IMR-90 (cell line): ENCODE data around the gene NEGR1. TPM values are rescaled to one million over a fixed set of nuclear protein-coding genes. Genes with fewer than 3 reads are reported as not detected.

Experiments
- ATAC-seq: fragments of 200-7000 bp; cut with Tn5 transposase; 2 replicates; pipeline ENCODE4 v1.9.1; 2020; ENCODE audit warnings: low read depth, mild to moderate bottlenecking, moderate library complexity
- BruUV-seq: library from RNA; stranded (reverse); fragments of 400-500 nt; replicated peaks from 2 replicates; lab custom pipeline; 2021; lab: Mats Ljungman, UMichigan
- CTCF ChIA-PET: fragments of 300-600 bp; formaldehyde crosslinking; extraction: SDS; loops from one replicate; lab custom pipeline; 2021; ENCODE audit warnings: antibody characterized with exemption; lab: Yijun Ruan, JAX
- POLR2A ChIA-PET: fragments of 300-600 bp; sonication (Branson Sonifier 250); formaldehyde crosslinking; loops from one replicate; lab custom pipeline; 2022; ENCODE audit warnings: antibody characterized with exemption; ENCODE audit not compliant: unreplicated experiment; lab: Charles Lee
- DNase-seq: peaks from one replicate; pipeline ENCODE4 v3.0.0; 2013
- H2AFZ ChIP-seq: replicated peaks from 2 replicates; pipeline ENCODE3; 2013; ENCODE audit warnings: low read length, mild to moderate bottlenecking; ENCODE audit not compliant: poor library complexity
- H2AK5ac ChIP-seq: 2 replicates; pipeline ENCODE4 v1.6.1; 2013; ENCODE audit warnings: low read depth, low read length, inconsistent platforms
- H2AK9ac ChIP-seq: replicated peaks from 2 replicates; pipeline ENCODE3; 2013; ENCODE audit warnings: mild to moderate bottlenecking, low read depth, low read length, moderate library complexity; ENCODE audit not compliant: poor library complexity
- H2BK120ac ChIP-seq: 2 replicates; pipeline ENCODE4 v1.6.1; 2013; ENCODE audit warnings: low read depth, low read length, inconsistent platforms
- H2BK15ac ChIP-seq: 3 replicates; pipeline ENCODE4 v1.6.1; 2013; ENCODE audit warnings: low read depth, low read length, inconsistent platforms
- H2BK20ac ChIP-seq: 2 replicates; pipeline ENCODE4 v1.6.1; 2013; ENCODE audit warnings: low read depth, mild to moderate bottlenecking, inconsistent platforms, low read length, moderate library complexity
- H2BK5ac ChIP-seq: 2 replicates; pipeline ENCODE4 v1.6.1; 2013; ENCODE audit warnings: mild to moderate bottlenecking, low read depth, low read length, inconsistent platforms; ENCODE audit not compliant: poor library complexity, severe bottlenecking
- H3K14ac ChIP-seq: replicated peaks from 2 replicates; pipeline ENCODE4 v1.6.1; 2013; ENCODE audit warnings: low read depth, low read length, inconsistent platforms
- H3K18ac ChIP-seq: 2 replicates; pipeline ENCODE4 v1.6.1; 2013; ENCODE audit warnings: low read depth, low read length, control low read depth
- H3K23ac ChIP-seq: 2 replicates; pipeline ENCODE4 v1.6.1; 2013; ENCODE audit warnings: low read depth, low read length, inconsistent platforms
- H3K27ac ChIP-seq: 2 replicates; pipeline ENCODE4 v1.5.1; 2013; ENCODE audit warnings: mild to moderate bottlenecking, control low read depth, low read length; ENCODE audit not compliant: insufficient read depth
- H3K27me3 ChIP-seq: 2 replicates; pipeline ENCODE4 v1.6.1; 2013; ENCODE audit warnings: low read length; ENCODE audit not compliant: control insufficient read depth, insufficient read depth
- H3K36me3 ChIP-seq: 2 replicates; pipeline ENCODE4 v1.6.1; 2013; ENCODE audit warnings: low read length, mixed read lengths; ENCODE audit not compliant: control insufficient read depth, insufficient read depth
- H3K4ac ChIP-seq: 2 replicates; pipeline ENCODE4 v1.6.1; 2013; ENCODE audit warnings: low read depth, low read length, inconsistent platforms
- H3K4me1 ChIP-seq: 2 replicates; pipeline ENCODE4 v1.6.1; 2013; ENCODE audit warnings: low read length, mixed read lengths; ENCODE audit not compliant: control insufficient read depth, insufficient read depth
- H3K4me2 ChIP-seq: 2 replicates; pipeline ENCODE4 v1.6.1; 2013; ENCODE audit warnings: low read depth, mild to moderate bottlenecking, control low read depth, low read length, moderate library complexity
- H3K4me3 ChIP-seq: 2 replicates; pipeline ENCODE4 v1.5.1; 2013; ENCODE audit warnings: low read depth, mild to moderate bottlenecking, control low read depth, low read length, moderate library complexity; ENCODE audit not compliant: insufficient read depth
- H3K56ac ChIP-seq: 2 replicates; pipeline ENCODE4 v1.6.1; 2013; ENCODE audit warnings: low read length, inconsistent platforms; ENCODE audit not compliant: insufficient read depth; ENCODE audit errors: extremely low read depth
- H3K79me1 ChIP-seq, 2 experiments: 2 replicates each; pipeline ENCODE4 v1.6.1; 2013; ENCODE audit warnings: low read length in 2 of 2, inconsistent platforms in 1 of 2, low read depth in 1 of 2
- H3K9ac ChIP-seq: 2 replicates; pipeline ENCODE4 v1.6.1; 2013; ENCODE audit warnings: low read depth, low read length, control low read depth
- H3K9me1 ChIP-seq: 2 replicates; pipeline ENCODE4 v1.6.1; 2013; ENCODE audit warnings: low read length, inconsistent platforms; ENCODE audit not compliant: insufficient read depth
- H3K9me3 ChIP-seq: 2 replicates; pipeline ENCODE4 v1.6.1; 2013; ENCODE audit warnings: low read length; ENCODE audit not compliant: control insufficient read depth, insufficient read depth
- H4K20me1 ChIP-seq: 2 replicates; pipeline ENCODE4 v1.6.1; 2013; ENCODE audit warnings: low read length, inconsistent platforms; ENCODE audit not compliant: insufficient read depth
- H4K5ac ChIP-seq: 2 replicates; pipeline ENCODE4 v1.6.1; 2013; ENCODE audit warnings: mild to moderate bottlenecking, low read depth, low read length, control low read depth
- H4K8ac ChIP-seq, 2 experiments: 2 replicates each; pipeline ENCODE4 v1.6.1; 2013; ENCODE audit warnings: low read depth in 2 of 2, low read length in 2 of 2, control low read depth in 1 of 2, inconsistent platforms in 1 of 2
- H4K91ac ChIP-seq: 2 replicates; pipeline ENCODE4 v1.6.1; 2013; ENCODE audit warnings: low read depth, low read length, inconsistent platforms; ENCODE audit not compliant: insufficient read depth
- CEBPB ChIP-seq: IDR thresholded peaks from 2 replicates; pipeline ENCODE4 v1.6.1; 2012; ENCODE audit warnings: low read depth, low read length, improper control_type of control experiment
- CHD1 ChIP-seq: IDR thresholded peaks from 2 replicates; pipeline ENCODE4 v1.6.1; 2012; ENCODE audit warnings: low read depth, low read length, improper control_type of control experiment
- FOS ChIP-seq: fragments of 150-350 bp; IDR thresholded peaks from 2 replicates; pipeline ENCODE4 v1.6.1; 2016; ENCODE audit warnings: low read depth, low read length
- MAZ ChIP-seq: IDR thresholded peaks from 2 replicates; pipeline ENCODE4 v1.6.1; 2012; ENCODE audit warnings: low read depth, mild to moderate bottlenecking, low read length, improper control_type of control experiment, moderate library complexity, borderline replicate concordance
- MXI1 ChIP-seq: IDR thresholded peaks from 2 replicates; pipeline ENCODE4 v1.6.1; 2012; ENCODE audit warnings: low read depth, mild to moderate bottlenecking, low read length, moderate library complexity, borderline replicate concordance
- RFX5 ChIP-seq: IDR thresholded peaks from 2 replicates; pipeline ENCODE4 v1.8.0; 2012; ENCODE audit warnings: low read depth, mild to moderate bottlenecking, low read length, moderate library complexity
- WGBS, 2 experiments: methylation state at CpG; one replicate each; pipeline versions ENCODE4 v1.1.5 to v1.1.7; 2013; ENCODE audit warnings: missing lambda C conversion rate in 2 of 2; ENCODE audit not compliant: insufficient read length in 1 of 2; ENCODE audit errors: extremely low coverage in 2 of 2; 5-methylcytosine and 5-hydroxymethylcytosine counted together
- dilution Hi-C: fragments of 300-500 bp; cut with HindIII; formaldehyde crosslinking; loops from one replicate; pipeline ENCODE4 v1.14.3; 2018; ENCODE audit warnings: low sequenced_read_pairs; ENCODE audit not compliant: unreplicated experiment
- in situ Hi-C: fragments of 300-500 bp; cut with MboI; formaldehyde crosslinking; loops from 3 replicates; pipeline ENCODE4 v1.14.3; 2019; ENCODE audit warnings: low sequenced_read_pairs, inconsistent platforms, mixed read lengths
- intact Hi-C: fragments of 100-400 bp; cut with micrococcal nuclease; formaldehyde crosslinking; loops from 2 replicates; pipeline ENCODE4 v1.10.0; 2022
- polyA plus RNA-seq, 3 experiments: library from polyadenylated mRNA; depleted of rRNA; stranded (reverse); fragments of >200 nt; gene quantifications; 2 replicates each; pipeline ENCODE4 v1.2.3, GENCODE V29; 2012; ENCODE audit warnings: low replicate concordance in 1 of 3
- total RNA-seq: library from RNA; depleted of rRNA; stranded (reverse); fragments of >200 nt; gene quantifications from 2 replicates; pipeline ENCODE4 v1.2.3, GENCODE V29; 2012

Gene NEGR1
- total and polyA plus RNA-seq, 2 of the 4 experiments (the other 2 are of a cell fraction), result 5.1 to 9.1 TPM

- Histone ChIP-seq H2AK9ac (no peak overlapping the region), H2AK5ac (no peak overlapping the region), H4K8ac (no peak overlapping the region), H3K4me3 (no peak overlapping the region), H3K4me1 (no peaks in the 10 kb centered on the region), H2BK15ac (no peak overlapping the region), H3K9me3 (no peaks in the 10 kb centered on the region), H4K20me1 (no peaks in the 10 kb centered on the region), H4K5ac (no peak overlapping the region), H2AFZ (no peak overlapping the region), H3K56ac (no peak overlapping the region), H3K18ac (no peak overlapping the region), H4K91ac (no peak overlapping the region), H3K79me1 (no peaks in the 10 kb centered on the region), H3K14ac (no peak overlapping the region), H2BK5ac (no peak overlapping the region), H2BK120ac (no peak overlapping the region), H3K9me1 (no peaks in the 10 kb centered on the region), H2BK20ac (no peak overlapping the region), H3K9ac (no peak overlapping the region), H3K27ac (no peak overlapping the region), H3K4ac (no peak overlapping the region), H3K4me2 (no peak overlapping the region), H3K36me3 (no peaks in the 10 kb centered on the region), H3K23ac (no peak overlapping the region), H3K27me3 (no peaks in the 10 kb centered on the region)
- in situ Hi-C loops (no loop called here), intact Hi-C loops (no loop called here), dilution Hi-C loops (no loop called here)
- no TSS peak for BruUV-seq
- no peak for DNase-seq
- TF ChIP-seq MXI1 (no peak), FOS (no peak), MAZ (no peak), RFX5 (no peak), CEBPB (no peak), CHD1 (no peak)
- POLR2A ChIA-PET, result no interaction called here
- ATAC-seq, result no peak
- CTCF ChIA-PET, result no interaction called here
- no CpG with 5 or more reads among the region's 2 CpGs for WGBS, 2 experiments
These were observed 549.2 kb downstream of the NEGR1 start for GRCh38 chr1:71733121-71733520.
